Measurements from ENCODE around the gene CHST9. TPM values are rescaled to one million over a fixed set of nuclear protein-coding genes. Genes with fewer than 3 reads are reported as not detected.

CHST9 gene
- total and polyA plus RNA-seq, 9 of the 15 experiments (the other 6 are each of a cell fraction or from before 2014, with no cell fraction given): not detected

DNA sequence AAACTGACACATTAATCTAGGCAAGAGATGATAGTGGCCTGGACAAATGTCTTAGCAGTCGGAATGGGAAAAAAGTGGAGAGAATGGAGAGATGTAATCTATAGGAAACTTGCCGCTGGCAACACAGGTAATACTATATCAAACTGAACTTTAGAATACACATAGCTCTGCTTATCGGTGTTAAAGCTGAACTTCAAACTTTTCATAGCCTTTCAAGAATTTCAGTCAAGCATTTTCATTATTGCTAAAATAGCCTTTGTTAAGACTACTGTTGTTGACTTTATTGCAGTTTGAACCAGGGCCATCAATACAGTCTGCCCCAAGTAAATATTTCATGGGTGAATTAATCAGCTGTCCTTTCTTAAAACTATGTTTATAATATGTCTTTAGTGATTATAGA lies 12.9 kb upstream of the CHST9 start:
- Histone ChIP-seq H3K9me3 (replicated peaks; ENCODE audit: control insufficient read depth, insufficient read depth, low read depth, low read length) (no peaks in the 10 kb centered on the region), H3K9ac (ENCODE audit: insufficient read depth in 1 of 2, low read depth in 2 of 2, low read length in 2 of 2) (no peak overlapping the region), H3K79me2 (ENCODE audit: control insufficient read depth, insufficient read depth, low read length) (no peaks in the 10 kb centered on the region), H3K4me3 (no peak overlapping the region), H2AFZ (ENCODE audit: low read depth, low read length) (no peak overlapping the region), H3K4me1 (replicated peaks in 1 of 2; ENCODE audit: control insufficient read depth in 2 of 2, insufficient read depth in 2 of 2, low read length in 2 of 2) (no peaks in the 10 kb centered on the region), H3K4me2 (ENCODE audit: insufficient read depth, low read length) (no peak overlapping the region), H3K36me3 (ENCODE audit: control insufficient read depth, insufficient read depth, low read length) (no peaks in the 10 kb centered on the region), H3K27ac (ENCODE audit: extremely low read depth, low read depth, low read length) (no peak overlapping the region), H4K20me1 (replicated peaks; ENCODE audit: control insufficient read depth, insufficient read depth, low read length) (no peaks in the 10 kb centered on the region), H3K27me3 (ENCODE audit: control insufficient read depth in 2 of 2, insufficient read depth in 2 of 2, low read length in 2 of 2) (no peaks in the 10 kb centered on the region), H3K9me1 (ENCODE audit: control insufficient read depth, insufficient read depth, low read length) (no peaks in the 10 kb centered on the region)
- in situ Hi-C loops (cut with MboI): no loop called here
- ChIA-PET POLR2A (no interaction called here), CTCF (ENCODE audit: low intra/inter-chr PET ratio) (no interaction called here)
- intact Hi-C loops (cut with micrococcal nuclease): no loop called here
- DNase-seq (ENCODE audit: extremely low read depth in 1 of 4, low spot score in 3 of 4) (no peak), FAIRE-seq (no peak), ATAC-seq (no peak)
- no TSS peak for BruUV-seq (replicated peaks)
- WGBS (ENCODE audit: insufficient coverage, low coverage, missing lambda C conversion rate): 0% methylated on average over 3 of the region's 3 CpGs
- TF ChIP-seq ARID1B (IDR thresholded peaks at IDR 0.05) (no peak), DACH1 (IDR thresholded peaks at IDR 0.05; ENCODE audit: partially characterized antibody) (no peak), POU5F1 (IDR thresholded peaks at IDR 0.05; ENCODE audit: borderline replicate concordance, low read depth, low read length, partially characterized antibody) (no peak), NR2F6 (CRISPR knock-in tag; IDR thresholded peaks at IDR 0.05) (no peak), STAT5B (CRISPR knock-in tag; IDR thresholded peaks at IDR 0.05) (no peak), EP400 (IDR thresholded peaks at IDR 0.05) (no peak), CTCF (IDR thresholded peaks at IDR 0.05 in 2 of 3, conservative IDR thresholded peaks at IDR 0.05 in 1 of 3; ENCODE audit: insufficient read depth in 2 of 3, low read depth in 1 of 3, low read length in 3 of 3) (no peak), NKRF (IDR thresholded peaks at IDR 0.05; ENCODE audit: borderline replicate concordance) (no peak), PATZ1 (CRISPR knock-in tag; IDR thresholded peaks at IDR 0.05; ENCODE audit: borderline replicate concordance) (no peak), JUND (IDR thresholded peaks at IDR 0.05; ENCODE audit: borderline replicate concordance, low read depth, low read length) (no peak), JUND (tag; IDR thresholded peaks at IDR 0.05; ENCODE audit: borderline replicate concordance, low read depth, low read length) (no peak), BCOR (IDR thresholded peaks at IDR 0.05) (no peak), CBFA2T3 (IDR thresholded peaks at IDR 0.05) (no peak)
- TF ChIP-seq, protein P1, sequence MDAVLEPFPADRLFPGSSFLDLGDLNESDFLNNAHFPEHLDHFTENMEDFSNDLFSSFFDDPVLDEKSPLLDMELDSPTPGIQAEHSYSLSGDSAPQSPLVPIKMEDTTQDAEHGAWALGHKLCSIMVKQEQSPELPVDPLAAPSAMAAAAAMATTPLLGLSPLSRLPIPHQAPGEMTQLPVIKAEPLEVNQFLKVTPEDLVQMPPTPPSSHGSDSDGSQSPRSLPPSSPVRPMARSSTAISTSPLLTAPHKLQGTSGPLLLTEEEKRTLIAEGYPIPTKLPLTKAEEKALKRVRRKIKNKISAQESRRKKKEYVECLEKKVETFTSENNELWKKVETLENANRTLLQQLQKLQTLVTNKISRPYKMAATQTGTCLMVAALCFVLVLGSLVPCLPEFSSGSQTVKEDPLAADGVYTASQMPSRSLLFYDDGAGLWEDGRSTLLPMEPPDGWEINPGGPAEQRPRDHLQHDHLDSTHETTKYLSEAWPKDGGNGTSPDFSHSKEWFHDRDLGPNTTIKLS (IDR thresholded peaks at IDR 0.05; ENCODE audit: borderline replicate concordance, low read depth): no peak
- TF ChIP-seq, protein P2, sequence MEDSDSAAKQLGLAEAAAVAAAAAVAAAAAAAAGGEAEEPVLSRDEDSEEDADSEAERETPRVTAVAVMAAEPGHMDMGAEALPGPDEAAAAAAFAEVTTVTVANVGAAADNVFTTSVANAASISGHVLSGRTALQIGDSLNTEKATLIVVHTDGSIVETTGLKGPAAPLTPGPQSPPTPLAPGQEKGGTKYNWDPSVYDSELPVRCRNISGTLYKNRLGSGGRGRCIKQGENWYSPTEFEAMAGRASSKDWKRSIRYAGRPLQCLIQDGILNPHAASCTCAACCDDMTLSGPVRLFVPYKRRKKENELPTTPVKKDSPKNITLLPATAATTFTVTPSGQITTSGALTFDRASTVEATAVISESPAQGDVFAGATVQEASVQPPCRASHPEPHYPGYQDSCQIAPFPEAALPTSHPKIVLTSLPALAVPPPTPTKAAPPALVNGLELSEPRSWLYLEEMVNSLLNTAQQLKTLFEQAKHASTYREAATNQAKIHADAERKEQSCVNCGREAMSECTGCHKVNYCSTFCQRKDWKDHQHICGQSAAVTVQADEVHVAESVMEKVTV (CRISPR knock-in tag; IDR thresholded peaks at IDR 0.05): no peak
